Kidney epithelial cell (primary cell): Measurements from ENCODE around the gene LGSN. TPM values are rescaled to one million over a fixed set of nuclear protein-coding genes. Genes with fewer than 3 reads are reported as not detected.

Experiments used
- DNase-seq: peaks from one replicate; pipeline ENCODE4 v3.0.0-alpha.2; 2010; ENCODE audit warnings: low read depth
- H3K27me3 ChIP-seq: 2 replicates; pipeline ENCODE4 v1.6.0; 2011; ENCODE audit warnings: low read length; ENCODE audit not compliant: control insufficient read depth, insufficient read depth
- H3K36me3 ChIP-seq: 2 replicates; pipeline ENCODE4 v1.5.1; 2011; ENCODE audit warnings: low read length; ENCODE audit not compliant: control insufficient read depth, insufficient read depth
- H3K4me3 ChIP-seq: 2 replicates; pipeline ENCODE4 v1.5.1; 2011; ENCODE audit warnings: low read depth, mild to moderate bottlenecking, control low read depth, low read length
- CTCF ChIP-seq: IDR thresholded peaks from 2 replicates; pipeline ENCODE4 v1.5.1; 2011; ENCODE audit warnings: mild to moderate bottlenecking, moderate library complexity, low read length, control low read depth, inconsistent platforms; ENCODE audit not compliant: insufficient read depth, poor library complexity, severe bottlenecking
- total RNA-seq: library from RNA; depleted of rRNA; stranded (reverse); fragments of >200 nt; gene quantifications from 2 replicates; pipeline ENCODE4 v1.2.3, GENCODE V29; 2015

The LGSN gene
- total RNA-seq, 1 donor from 2014 or later, result not detected

DNA sequence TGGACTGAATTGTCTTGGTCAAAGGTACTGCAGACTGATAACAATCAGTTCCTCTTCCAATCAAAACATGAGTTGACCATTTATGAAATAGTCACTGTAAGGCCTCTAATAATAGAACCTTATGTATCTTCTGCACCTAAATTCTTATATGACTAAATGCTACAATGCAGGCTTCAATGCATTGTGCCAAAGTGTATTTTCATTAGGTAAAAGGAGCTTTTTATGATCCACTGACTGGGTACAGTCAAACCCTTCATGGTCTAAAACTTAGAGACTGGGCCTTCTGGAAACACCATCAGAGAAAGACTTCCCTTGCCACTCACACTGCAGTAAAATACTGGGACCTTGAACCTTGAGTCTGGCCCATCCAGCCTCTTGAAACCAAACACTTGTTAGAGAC lies 16.3 kb downstream of the LGSN start:
- H3K36me3 ChIP-seq, result no peaks in the 10 kb centered on the region
- no peak for DNase-seq
- H3K4me3 ChIP-seq, result no peak overlapping the region
- H3K27me3 ChIP-seq, result no peaks in the 10 kb centered on the region
- no peak for TF ChIP-seq CTCF

GRCh38 chr6:63299667-63300066 lies 20.1 kb downstream of the LGSN start:
- H3K36me3 ChIP-seq, result no peaks in the 10 kb centered on the region
- H3K27me3 ChIP-seq, result no peaks in the 10 kb centered on the region
- DNase-seq, result no peak
- no peak for TF ChIP-seq CTCF
- no peak overlapping the region for H3K4me3 ChIP-seq

DNA sequence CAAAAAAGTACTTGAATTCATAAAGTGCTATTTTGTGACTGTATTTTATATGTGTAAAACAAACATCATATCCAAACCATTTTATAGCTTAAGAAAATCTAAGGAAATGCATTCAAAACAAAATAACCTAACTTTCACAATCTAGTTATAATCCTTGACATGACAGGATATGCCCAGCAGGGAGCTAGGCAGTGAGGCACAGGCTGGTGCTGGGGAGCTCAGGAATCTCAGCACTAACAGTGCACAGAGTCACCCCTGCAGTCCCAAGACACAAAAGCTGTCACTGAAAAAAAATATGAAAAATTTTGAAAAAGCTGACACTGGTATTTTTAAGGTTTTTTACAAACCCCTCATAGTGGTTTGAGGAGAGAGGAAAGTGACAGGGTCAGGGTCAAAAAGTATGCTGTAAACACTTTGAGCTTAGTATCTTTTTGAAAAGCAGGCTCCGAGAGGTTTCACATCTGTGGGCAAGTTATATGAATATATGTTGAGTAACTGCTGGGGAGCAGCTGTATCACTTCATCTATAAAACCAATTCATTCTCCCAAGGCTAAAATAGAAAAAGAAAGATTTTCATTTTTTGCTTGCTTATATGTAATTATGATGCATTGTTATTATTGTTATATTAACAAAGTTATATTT lies 24.1 kb downstream of the LGSN start:
- no peak for TF ChIP-seq CTCF
- no peak overlapping the region for H3K4me3 ChIP-seq
- no peak for DNase-seq
- no peaks in the 10 kb centered on the region for H3K36me3 ChIP-seq
- H3K27me3 ChIP-seq, result no peaks in the 10 kb centered on the region

DNA sequence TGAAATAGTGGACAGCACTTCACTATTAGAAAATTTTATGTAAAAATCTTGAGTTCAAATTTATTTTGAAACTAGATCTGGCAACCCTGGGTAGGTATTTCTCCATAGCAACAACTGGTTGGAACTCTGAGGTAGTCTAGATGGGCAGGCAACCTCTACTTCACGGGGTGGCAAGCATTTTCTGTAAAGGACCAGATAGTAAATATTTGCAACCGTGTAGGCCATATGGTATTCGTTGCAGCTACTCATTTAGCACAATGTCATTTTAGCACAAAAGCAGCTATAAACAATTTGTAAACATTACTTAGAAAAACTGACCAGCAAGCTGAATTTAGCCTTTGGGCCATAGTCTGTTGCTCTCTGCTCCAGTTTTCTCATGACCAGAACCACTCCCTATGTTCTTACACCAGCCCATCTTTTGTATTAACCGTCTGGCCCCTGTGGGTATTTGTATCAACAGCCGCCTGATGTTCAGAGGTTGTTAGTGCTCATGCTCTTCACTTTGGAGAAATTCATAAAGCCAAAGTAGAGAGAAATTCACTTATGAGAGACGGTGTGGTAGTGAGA lies 29.2 kb downstream of the LGSN start:
- H3K4me3 ChIP-seq, result no peak overlapping the region
- no peak for TF ChIP-seq CTCF
- DNase-seq, result no peak
- H3K27me3 ChIP-seq, result no peaks in the 10 kb centered on the region
- H3K36me3 ChIP-seq, result no peaks in the 10 kb centered on the region

DNA sequence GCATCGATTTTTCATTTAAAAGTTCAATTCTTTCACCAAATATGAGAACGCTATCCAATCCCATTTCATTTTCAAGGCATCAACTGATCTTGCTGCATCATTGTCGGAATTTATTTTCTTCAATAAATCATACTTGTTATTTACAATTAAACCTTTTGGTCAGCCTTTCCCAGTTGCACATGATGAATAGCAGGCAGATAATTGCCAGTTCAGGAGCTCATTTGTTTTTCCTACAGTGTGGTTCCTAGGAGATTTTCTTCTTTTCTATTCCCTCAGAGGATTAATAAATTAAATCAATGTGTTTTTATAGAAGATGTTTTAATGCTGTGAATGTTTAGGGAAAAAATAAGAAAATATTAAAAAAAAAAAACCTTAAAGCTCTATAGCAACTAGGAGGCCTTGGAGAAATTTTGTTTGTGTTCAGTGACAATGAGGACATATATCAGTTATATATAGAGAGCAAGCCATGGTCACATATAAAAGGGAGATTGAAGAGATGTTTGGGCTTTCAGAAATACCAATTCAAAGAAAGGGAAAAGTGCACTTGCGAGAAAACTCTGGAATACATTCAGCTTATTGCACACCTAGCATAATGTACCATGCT lies 30.4 kb downstream of the LGSN start:
- no peak for TF ChIP-seq CTCF
- Histone ChIP-seq H3K27me3 (no peaks in the 10 kb centered on the region), H3K36me3 (no peaks in the 10 kb centered on the region), H3K4me3 (no peak overlapping the region)
- DNase-seq, result no peak
